GM19239 (cell line): ENCODE data around the gene GATA5.
"Not testable (repeated sequence)": the region's sequence is repeated elsewhere in the genome, so short reads cannot be mapped to it uniquely, and the experiment has no call there.

Experiments
- DNase-seq: peaks from one replicate; pipeline ENCODE4 v3.0.0; 2011; ENCODE audit warnings: low spot score; ENCODE audit not compliant: insufficient read length
- FAIRE-seq: peaks from 2 replicates; lab custom pipeline; 2011; peaks lifted over from hg19 to GRCh38; lab: Jason Lieb, UNC

Gene GATA5

GRCh38 chr20:62506087-62506486, 30.3 kb upstream of the GATA5 start:
- no peak for FAIRE-seq
- no peak for DNase-seq

GRCh38 chr20:62505337-62506045, 29.7 kb upstream of the GATA5 start:
- DNase-seq (no peak), FAIRE-seq (no peak)

- no peak for DNase-seq
- no peak for FAIRE-seq
These were observed 28.5 kb upstream of the GATA5 start for GRCh38 chr20:62504323-62504722.

GRCh38 chr20:62503401-62504178, 27.8 kb upstream of the GATA5 start:
- no peak for DNase-seq

GRCh38 chr20:62502496-62503095, 26.8 kb upstream of the GATA5 start:
- no peak for DNase-seq
- no peak for FAIRE-seq

More at GRCh38 chr20:62503401-62504178, 27.8 kb upstream of the GATA5 start:
- no peak for FAIRE-seq

GRCh38 chr20:62501801-62502495, 26.2 kb upstream of the GATA5 start:
- FAIRE-seq (peak; percentile 92), DNase-seq (no peak)

- DNase-seq (peak; percentile 89), FAIRE-seq (peak; percentile 80)
These were observed 24.6 kb upstream of the GATA5 start for GRCh38 chr20:62500237-62500864.

GRCh38 chr20:62499758-62500236, 24.0 kb upstream of the GATA5 start:
- DNase-seq (no peak), FAIRE-seq (no peak)

- DNase-seq, result no peak
- FAIRE-seq, result no peak
These were observed 23.1 kb upstream of the GATA5 start for GRCh38 chr20:62498874-62499273.

- FAIRE-seq (no peak), DNase-seq (no peak)
These were observed 20.9 kb upstream of the GATA5 start for GRCh38 chr20:62496568-62497218.

GRCh38 chr20:62495749-62496567, 20.2 kb upstream of the GATA5 start:
- FAIRE-seq (no peak), DNase-seq (no peak)

- FAIRE-seq, result no peak
- no peak for DNase-seq
These were observed 19.4 kb upstream of the GATA5 start for GRCh38 chr20:62494980-62495748.

GRCh38 chr20:62494537-62494936, 18.7 kb upstream of the GATA5 start:
- no peak for FAIRE-seq
- DNase-seq, result no peak

GRCh38 chr20:62493886-62494285, 18.1 kb upstream of the GATA5 start:
- DNase-seq, result no peak
- no peak for FAIRE-seq

- DNase-seq (no peak), FAIRE-seq (no peak)
These were observed 17.6 kb upstream of the GATA5 start for GRCh38 chr20:62493253-62493885.

- FAIRE-seq (no peak), DNase-seq (no peak)
These were observed 16.9 kb upstream of the GATA5 start for GRCh38 chr20:62492711-62493110.

- not testable (repeated sequence) for DNase-seq, FAIRE-seq
These were observed 15.0 kb upstream of the GATA5 start for GRCh38 chr20:62490783-62491182.

- no peak for FAIRE-seq
These were observed 14.1 kb upstream of the GATA5 start for GRCh38 chr20:62489932-62490263.

More at GRCh38 chr20:62489932-62490263, 14.1 kb upstream of the GATA5 start:
- no peak for DNase-seq
